RPMI7951 (cell line): Measurements from ENCODE around the gene ZNF511. TPM values are rescaled to one million over a fixed set of nuclear protein-coding genes. Genes with fewer than 3 reads are reported as not detected.
"Not testable (repeated sequence)": the region's sequence is repeated elsewhere in the genome, so short reads cannot be mapped to it uniquely, and the experiment has no call there.

Experiments
- DNase-seq: peaks from one replicate; pipeline ENCODE4 v3.0.0-alpha.2; 2012; ENCODE audit warnings: low read depth
- total RNA-seq: library from RNA; depleted of rRNA; stranded (reverse); fragments of >200 nt; shearing (Covaris generic); gene quantifications from 2 replicates; pipeline ENCODE4 v1.2.3, GENCODE V29; 2014; rRNA removed

The ZNF511 gene, protein sequence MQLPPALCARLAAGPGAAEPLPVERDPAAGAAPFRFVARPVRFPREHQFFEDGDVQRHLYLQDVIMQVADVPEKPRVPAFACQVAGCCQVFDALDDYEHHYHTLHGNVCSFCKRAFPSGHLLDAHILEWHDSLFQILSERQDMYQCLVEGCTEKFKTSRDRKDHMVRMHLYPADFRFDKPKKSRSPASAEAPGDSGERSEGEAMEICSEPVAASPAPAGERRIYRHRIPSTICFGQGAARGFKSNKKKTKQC
- total RNA-seq: 33.9 and 57.6 TPM in 2 replicates

GRCh38 chr10:133308421-133309099 lies at the start of gene ZNF511, which contains the start of gene TUBGCP2:
TSS of gene ZNF511 (plus strand) at chr10:133308914. CDS start at chr10:133308944, 30 bp downstream.
TSS of gene TUBGCP2 (minus strand) at chr10:133308872. CDS start at chr10:133302941, 5,931 bp downstream.
- peak; percentile 75 for DNase-seq

DNA sequence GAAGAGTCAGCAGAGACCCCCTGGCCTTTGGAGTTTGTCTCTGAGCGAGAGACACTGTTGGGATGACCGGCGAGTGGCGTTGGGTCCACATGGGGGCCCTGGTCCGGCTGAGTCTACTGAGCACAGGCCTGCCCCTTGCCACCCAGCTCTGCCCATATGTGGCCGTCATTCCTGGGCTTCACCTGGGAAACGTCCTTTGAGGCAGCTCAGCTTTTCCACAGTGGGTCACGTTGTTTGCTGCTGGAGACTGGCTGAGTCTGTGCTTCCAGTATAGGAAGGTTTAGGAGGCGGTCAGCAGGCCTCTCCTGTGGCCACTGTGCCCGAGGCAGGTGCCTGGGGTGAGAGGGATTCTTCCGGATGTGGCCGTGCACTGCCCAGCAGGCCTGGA lies 49.1 kb upstream of the ZNF511 start:
- DNase-seq: peak; percentile 58

GRCh38 chr10:133260895-133261725 lies 47.6 kb upstream of the ZNF511 start:
- peak; percentile 50 for DNase-seq

GRCh38 chr10:133261726-133262325 lies 46.9 kb upstream of the ZNF511 start:
- DNase-seq: peak; percentile 78

GRCh38 chr10:133262696-133263095 lies 46.0 kb upstream of the ZNF511 start:
- DNase-seq: no peak

- DNase-seq: no peak
Measured at GRCh38 chr10:133263674-133264073, 45.0 kb upstream of the ZNF511 start.

DNA sequence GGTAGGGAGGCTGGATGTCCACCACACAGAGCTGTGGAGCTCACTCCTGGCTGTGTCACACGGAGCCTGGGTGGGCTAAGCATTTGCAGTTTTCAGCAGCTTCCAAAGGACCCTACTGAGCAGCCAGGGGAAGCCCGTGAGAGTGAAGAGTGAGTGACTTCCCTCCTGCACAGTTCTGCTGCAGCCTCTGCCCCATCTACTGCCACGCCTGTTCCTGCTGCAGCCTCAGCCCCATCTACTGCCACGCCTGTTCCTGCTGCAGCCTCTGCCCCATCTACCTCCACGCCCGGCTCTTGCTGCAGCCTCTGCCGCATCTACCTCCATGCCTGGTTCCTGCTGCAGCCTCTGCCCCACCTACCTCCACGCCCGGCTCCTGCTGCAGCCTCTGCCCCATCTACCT lies 44.3 kb upstream of the ZNF511 start:
- DNase-seq: no peak

DNA sequence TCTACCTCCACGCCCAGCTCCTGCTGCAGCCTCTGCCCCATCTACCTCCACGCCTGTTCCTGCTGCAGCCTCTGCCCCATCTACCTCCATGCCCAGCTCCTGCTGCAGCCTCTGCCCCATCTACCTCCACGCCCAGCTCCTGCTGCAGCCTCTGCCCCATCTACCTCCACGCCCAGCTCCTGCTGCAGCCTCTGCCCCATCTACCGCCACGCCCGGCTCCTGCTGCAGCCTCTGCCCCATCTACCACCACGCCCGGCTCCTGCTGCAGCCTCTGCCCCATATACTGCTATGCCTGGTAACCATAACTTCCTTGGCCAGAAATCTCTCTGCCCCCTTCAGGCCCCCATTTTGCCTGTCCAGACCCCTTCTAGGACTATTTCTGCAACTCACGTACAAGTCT lies 43.7 kb upstream of the ZNF511 start:
- not testable (repeated sequence) for DNase-seq

DNA sequence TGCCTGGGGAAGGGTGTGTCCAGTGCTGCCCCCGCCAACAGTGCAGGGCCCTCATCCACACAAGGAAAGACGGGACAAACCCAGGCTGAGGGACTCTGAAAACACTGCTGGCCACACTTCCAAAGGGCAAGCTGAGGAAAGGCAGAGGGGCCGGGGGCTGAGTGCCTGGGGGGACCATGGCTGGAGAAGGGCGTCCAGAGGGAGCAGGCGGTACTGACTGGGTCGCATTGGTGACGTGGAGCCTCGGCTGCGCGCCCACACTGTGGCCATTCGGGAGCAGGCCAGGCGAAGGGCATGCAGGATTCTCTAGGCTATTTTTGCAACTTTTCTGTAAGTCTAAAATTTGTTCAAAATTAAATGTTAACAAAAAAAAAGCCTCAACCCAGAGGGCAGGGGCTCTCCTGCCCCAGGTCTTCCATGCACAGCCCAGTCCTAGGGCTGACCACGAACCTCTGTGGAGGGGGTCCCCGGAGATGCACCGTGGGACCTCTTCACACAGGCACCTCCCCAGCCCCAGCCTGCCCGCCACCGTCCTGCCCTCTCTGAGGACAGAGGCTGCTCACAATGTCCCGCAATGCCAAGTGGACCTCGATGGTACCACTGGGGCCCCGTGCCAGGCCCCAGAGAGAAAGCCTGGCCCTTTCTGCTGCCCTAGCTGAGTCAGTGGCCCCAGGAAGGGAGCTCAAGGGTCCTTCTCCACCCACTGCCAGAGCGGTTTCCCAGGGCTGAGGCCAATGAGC lies 42.5 kb upstream of the ZNF511 start:
- no peak for DNase-seq

DNA sequence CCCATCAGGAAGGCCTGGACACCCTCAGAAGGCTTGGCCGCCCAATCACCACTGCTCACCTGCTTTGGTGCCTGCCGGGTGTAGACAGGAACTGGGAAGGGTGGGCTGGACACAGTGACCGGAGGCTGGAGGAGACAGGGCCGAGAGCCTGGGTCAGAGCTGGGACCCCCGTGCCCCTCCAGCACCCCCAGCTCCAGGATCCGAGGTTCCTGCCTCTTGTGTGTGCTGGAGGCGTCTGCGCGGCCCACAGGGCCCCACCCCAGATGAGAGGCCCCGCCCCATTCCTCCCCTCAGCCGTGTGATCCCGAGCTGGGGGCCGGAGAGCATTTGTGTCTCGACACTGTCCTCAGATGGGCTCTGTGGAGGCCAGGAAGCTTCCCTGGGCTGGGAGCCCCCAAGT lies 41.4 kb upstream of the ZNF511 start:
- DNase-seq: no peak

DNA sequence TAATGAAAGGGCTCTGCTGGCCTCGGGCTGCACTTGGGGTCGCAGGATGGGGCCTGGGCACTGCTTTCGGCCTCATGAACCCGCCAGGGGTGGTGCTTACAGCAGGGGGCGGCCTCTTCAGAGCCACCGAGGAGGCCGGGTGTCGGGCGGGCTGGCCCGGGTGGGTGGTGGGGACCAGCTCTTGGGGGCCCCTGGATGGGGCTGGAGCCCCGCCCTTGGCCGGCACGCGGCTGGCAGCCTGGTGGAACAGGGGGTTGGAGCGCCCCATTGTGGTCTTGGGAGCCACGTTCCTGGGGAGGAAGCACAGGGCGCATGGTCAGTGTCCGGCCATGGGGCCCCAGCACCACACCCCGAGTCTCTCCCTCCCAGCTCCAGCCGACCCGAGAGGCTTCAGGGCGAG lies 40.9 kb upstream of the ZNF511 start:
- no peak for DNase-seq

DNA sequence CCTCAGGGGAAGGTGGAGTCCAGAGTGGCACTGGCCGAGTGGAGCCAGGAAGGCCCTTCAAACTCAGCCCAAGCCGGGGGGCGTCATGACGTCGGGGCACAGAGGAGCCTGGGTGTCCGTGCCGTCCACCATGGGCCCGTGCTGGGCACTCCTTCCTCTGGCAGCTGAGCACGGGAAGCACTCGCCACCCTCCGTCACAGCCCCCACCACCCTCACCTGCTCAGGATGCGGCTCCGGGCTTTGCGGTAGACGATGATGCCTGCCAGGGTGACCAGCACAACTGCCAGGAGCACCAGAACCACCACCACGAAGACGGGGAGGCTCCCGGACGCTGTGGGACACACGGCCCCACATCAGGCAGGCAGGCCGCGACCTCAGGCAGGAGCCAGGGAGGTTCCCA lies 40.2 kb upstream of the ZNF511 start:
- DNase-seq: no peak

DNA sequence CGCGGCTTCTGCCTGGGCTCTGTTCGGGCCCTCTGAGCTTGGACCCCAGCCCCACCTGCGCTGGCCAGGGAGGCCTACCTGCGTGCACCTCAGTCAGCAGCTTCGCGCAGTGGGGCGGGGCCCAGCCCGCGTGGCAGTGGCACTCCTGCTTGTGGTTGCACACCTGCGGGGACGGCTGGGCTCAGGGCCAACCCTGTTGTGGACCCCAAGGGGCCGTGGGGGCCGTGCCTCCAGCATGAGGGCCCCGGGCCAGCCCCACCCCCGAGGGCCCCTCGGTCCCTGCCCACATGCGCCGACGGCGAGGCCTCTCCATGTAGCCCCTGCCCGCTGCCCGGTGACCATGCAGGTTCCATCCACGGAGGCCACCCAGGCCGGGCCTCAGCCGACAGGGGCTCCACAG lies 39.3 kb upstream of the ZNF511 start:
- no peak for DNase-seq

DNA sequence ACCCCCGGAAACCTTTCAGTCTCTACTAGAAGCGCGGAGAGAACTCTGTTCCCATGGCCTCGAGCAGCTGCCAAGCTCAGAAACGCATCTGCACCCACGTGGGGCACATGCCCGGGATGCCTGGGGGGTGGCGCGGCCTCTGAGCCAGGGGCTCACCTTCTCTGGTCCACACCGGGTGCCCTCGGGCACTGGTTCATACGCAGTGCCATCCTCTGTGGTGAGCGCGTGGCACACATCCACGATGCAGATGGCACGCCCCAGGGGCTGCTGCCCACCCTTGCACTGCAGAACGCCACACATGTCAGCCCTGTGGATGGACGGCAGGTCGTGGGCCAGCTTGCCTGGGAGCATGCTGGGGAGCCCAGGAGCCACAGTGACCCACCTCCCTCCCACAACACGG lies 38.5 kb upstream of the ZNF511 start:
- DNase-seq: no peak

DNA sequence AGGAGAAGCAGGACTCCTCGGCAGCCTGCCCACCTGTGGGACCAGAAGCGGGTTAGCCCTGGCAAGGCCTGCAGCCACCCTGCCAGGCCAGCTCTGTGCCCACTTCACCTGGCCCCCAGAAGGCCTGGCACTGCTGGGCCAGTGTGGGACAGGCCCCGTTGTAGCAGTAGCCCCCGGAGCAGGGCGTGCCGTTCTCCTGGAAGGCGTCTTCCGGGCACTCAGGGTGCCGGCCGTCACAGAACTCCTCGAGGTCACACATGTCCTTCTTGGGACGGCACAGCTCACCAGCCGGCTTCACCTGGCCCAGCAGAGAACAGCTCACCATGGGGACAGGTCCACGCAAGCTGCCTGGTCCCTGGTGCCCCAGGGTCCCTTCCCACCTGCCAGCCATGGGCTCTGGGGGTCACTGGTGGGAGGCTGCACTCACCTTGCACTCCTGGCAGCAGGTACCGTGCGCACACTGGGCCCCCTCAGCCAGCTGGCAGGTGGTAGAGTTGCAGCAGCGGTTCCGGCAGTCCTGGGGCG lies 37.9 kb upstream of the ZNF511 start:
- no peak for DNase-seq

DNA sequence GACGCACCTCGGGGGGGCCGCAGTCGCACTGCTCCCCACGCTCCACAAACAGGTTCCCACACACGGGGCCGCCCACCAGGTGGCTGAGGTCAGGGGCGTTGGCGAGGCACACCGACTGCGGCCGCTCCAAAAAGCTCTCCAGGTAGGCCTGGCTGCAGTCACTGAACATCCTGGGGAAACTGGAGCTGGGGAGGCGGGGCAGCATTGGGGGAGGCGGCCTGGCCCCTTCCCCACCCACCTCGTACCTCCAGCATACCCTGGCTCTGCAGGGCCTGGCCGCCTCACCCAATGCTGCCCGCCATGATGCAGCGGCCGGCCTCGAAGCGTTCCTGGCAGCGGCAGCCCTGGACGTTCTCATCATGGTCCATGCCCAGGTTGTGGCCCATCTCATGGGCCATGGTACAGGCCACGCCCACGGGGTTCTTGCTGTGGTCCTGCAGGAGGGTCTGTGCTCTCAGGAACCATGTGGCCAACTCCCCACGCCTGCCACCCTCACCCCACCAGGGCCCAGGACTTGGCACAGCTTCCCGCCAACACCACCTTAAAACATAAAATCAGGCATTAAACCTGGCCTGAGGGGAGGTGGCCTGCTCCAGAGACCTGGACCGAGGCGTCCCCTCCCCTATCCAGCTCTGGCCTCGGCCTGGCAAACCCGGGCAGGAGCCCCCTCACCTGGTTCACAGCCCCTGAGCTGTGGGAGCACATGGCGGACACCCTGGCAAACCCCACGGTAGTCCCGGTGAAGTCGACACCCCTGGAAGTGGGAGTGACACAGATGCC lies 37.0 kb upstream of the ZNF511 start:
- no peak for DNase-seq

DNA sequence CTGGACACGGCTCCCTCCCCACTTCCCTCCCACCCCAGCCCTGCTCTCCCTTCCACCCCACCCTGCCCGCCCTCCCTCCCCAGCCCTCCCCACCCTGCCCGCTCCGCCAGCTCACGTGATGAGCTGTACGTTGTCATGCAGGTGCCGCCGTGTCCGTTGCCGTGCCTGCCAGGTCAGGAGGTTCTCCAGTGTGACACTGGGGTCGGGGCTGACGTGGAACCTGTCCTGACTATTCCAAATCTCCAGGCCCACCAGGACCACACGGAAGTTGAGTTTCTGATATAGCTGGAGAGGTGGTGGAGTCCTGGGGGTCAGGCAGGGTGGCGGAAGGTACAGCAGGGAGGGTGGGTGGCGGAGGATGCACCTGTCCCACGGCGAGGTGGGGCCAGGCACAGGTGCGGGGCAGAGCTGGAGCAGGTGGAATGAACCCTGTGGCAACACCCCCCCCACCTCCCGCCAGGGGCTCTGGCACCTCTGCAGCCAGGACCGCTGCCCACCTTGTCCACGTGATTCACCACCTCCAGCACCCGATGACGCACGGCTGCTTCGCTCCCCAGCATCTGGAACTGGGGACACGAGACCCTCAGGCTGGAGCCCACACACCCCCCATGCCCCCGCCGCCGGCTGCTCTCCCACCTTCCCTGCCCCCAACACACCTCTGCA lies 36.3 kb upstream of the ZNF511 start:
- no peak for DNase-seq

DNA sequence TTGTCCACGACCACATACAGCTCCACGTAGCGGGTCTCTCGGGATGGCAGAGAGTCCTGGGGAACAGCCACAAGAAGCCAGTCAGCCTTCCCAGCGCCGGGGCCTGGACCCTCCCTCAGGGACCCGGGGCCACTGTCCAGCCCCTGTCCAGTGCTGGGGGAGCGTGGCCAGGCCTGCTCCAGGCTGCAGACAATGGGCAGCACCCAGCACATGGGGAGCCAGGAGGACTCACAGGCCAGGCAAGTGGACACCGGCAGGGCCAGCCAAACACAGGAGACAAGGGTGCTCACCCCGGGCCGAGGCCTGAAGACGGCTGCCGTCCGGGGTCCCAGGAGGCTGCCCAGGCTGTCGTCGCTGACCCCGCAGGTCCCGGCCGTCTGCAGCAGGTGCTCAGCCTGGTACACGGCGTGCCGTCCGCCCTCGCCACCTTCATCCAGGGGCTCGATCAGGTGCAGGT lies 35.7 kb upstream of the ZNF511 start:
- no peak for DNase-seq

DNA sequence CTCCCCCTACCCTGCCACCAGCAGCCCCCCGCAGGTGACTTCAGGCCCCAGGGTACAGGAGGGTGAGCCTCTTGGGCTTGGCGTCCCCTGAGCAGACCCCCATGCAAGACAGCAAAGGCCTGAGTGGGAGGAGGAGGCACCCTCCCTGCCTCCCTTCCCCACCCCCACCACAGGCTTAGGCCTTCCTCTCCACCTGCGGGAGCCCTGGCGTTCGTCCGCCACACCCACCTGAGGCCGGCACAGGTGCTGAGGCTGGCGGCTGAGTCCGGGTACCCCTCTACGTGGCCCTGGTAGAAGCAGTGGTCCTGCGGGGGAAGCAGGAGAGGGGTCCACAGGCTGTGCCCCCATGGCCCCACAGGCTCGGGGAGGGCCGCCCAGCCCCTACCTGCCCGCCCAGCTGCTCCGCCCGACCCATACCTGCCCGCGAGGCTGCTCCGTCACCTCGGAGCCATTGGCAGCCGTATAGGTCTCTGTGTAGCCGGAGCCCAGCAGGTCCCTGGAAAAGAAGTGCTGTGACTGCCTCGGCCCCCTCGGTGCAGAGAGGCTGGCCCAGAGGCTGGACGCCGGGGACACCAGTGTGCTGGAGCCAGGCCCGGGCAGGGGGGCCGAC lies 35.1 kb upstream of the ZNF511 start:
- DNase-seq: no peak
